A549 (cell line): Measurements from ENCODE around the gene NRXN3. TPM values are rescaled to one million over a fixed set of nuclear protein-coding genes. Genes with fewer than 3 reads are reported as not detected.

Source experiments
- ATAC-seq, 2 experiments: fragments of 200-7000 bp in 1 of 2; fragments of >200 bp in 1 of 2; cut with Nextera tagmentation in 1 of 2; cut with Tn5 transposase in 1 of 2; 3 replicates each; pipeline versions ENCODE4 v1.8.0 to v1.9.1; 2018 to 2020; ENCODE audit warnings: mild to moderate bottlenecking in 1 of 2, moderate library complexity in 1 of 2
- CTCF ChIA-PET: fragments of 300-600 bp; sonication (Branson Sonifier 250); formaldehyde crosslinking; extraction: SDS; loops from one replicate; lab custom pipeline; 2021; ENCODE audit warnings: antibody characterized with exemption, inconsistent platforms; lab: Yijun Ruan, JAX
- POLR2A ChIA-PET: fragments of 350-600 bp; formaldehyde crosslinking; extraction: SDS; loops from one replicate; lab custom pipeline; 2021; ENCODE audit warnings: antibody characterized with exemption, inconsistent platforms; lab: Yijun Ruan, JAX
- DNase-seq, 2 experiments: peaks; one replicate each; pipeline versions ENCODE4 v3.0.0 to v3.0.0-alpha.2; 2011 to 2016; ENCODE audit warnings: low read depth in 1 of 2, low spot score in 1 of 2
- FAIRE-seq: peaks from 2 replicates; lab custom pipeline; 2011; peaks lifted over from hg19 to GRCh38; lab: Jason Lieb, UNC
- H3K27ac ChIP-seq, 2 experiments: fragments of >200 bp; sonication (Bioruptor Twin); formaldehyde crosslinking; 3 replicates each; pipeline ENCODE4 v1.5.1; 2016 to 2017
- H3K4me1 ChIP-seq: fragments of >200 bp; sonication (Bioruptor Twin); formaldehyde crosslinking; 3 replicates; pipeline ENCODE4 v1.6.1; 2016
- H3K4me2 ChIP-seq: fragments of >200 bp; sonication (Bioruptor Twin); formaldehyde crosslinking; 3 replicates; pipeline ENCODE4 v1.6.1; 2016
- H3K4me3 ChIP-seq: fragments of >200 bp; sonication (Bioruptor Twin); formaldehyde crosslinking; 3 replicates; pipeline ENCODE4 v1.5.1; 2016
- H3K9me3 ChIP-seq: fragments of >200 bp; sonication (Bioruptor Twin); formaldehyde crosslinking; 3 replicates; pipeline ENCODE4 v1.6.1; 2016
- CBX2 ChIP-seq: fragments of 200-600 bp; sonication (generic); IDR thresholded peaks from 2 replicates; pipeline ENCODE4 v1.6.1; 2016; ENCODE audit warnings: low read depth, mild to moderate bottlenecking, borderline replicate concordance
- CEBPB ChIP-seq, 2 experiments: fragments of >200 bp in 1 of 2; sonication (Bioruptor Twin) in 1 of 2; formaldehyde crosslinking in 1 of 2; IDR thresholded peaks; 2 replicates each; pipeline ENCODE4 v1.6.1; 2012 to 2016
- CHD4 ChIP-seq: fragments of 200-600 bp; sonication (generic); IDR thresholded peaks from 2 replicates; pipeline ENCODE4 v1.6.1; 2016; ENCODE audit warnings: antibody characterized with exemption, mild to moderate bottlenecking, borderline replicate concordance
- EHMT2 ChIP-seq: fragments of 200-600 bp; sonication (generic); IDR thresholded peaks from 2 replicates; pipeline ENCODE4 v1.6.1; 2016; ENCODE audit warnings: antibody characterized with exemption, low read depth, mild to moderate bottlenecking, moderate library complexity
- FOSL2 ChIP-seq, 2 experiments: fragments of 450-650 bp in 1 of 2; fragments of >200 bp in 1 of 2; sonication (Bioruptor Twin) in 1 of 2; formaldehyde crosslinking; IDR thresholded peaks; 2 replicates each; pipeline versions ENCODE4 v1.5.0 to v1.6.1; 2016 to 2020; ENCODE audit warnings: mild to moderate bottlenecking in 1 of 2, moderate library complexity in 1 of 2
- FOXS1 ChIP-seq: fragments of 250-450 bp; sonication (Bioruptor Pico); IDR thresholded peaks from 2 replicates; pipeline ENCODE4 v1.5.0; 2020; ENCODE audit warnings: mild to moderate bottlenecking, moderate library complexity
- HDAC2 ChIP-seq: fragments of 200-600 bp; sonication (generic); IDR thresholded peaks from 2 replicates; pipeline ENCODE4 v1.6.1; 2016
- HOXA7 ChIP-seq: fragments of 250-450 bp; sonication (Bioruptor Pico); IDR thresholded peaks from 2 replicates; pipeline ENCODE4 v1.5.0; 2020; ENCODE audit warnings: mild to moderate bottlenecking, moderate library complexity
- MAFK ChIP-seq: fragments of 450-650 bp; IDR thresholded peaks from 2 replicates; pipeline ENCODE4 v1.6.1; 2014; ENCODE audit not compliant: partially characterized antibody
- MAZ ChIP-seq: fragments of 150-350 bp; IDR thresholded peaks from 2 replicates; pipeline ENCODE4 v1.6.1; 2014; ENCODE audit warnings: antibody characterized with exemption, low read depth, low read length, borderline replicate concordance
- NFE2L2 ChIP-seq: fragments of 150-350 bp; conservative IDR thresholded peaks from 2 replicates; pipeline ENCODE4 v1.6.1; 2014; ENCODE audit warnings: low read length
- PBX3 ChIP-seq: IDR thresholded peaks from 2 replicates; pipeline ENCODE4 v1.6.1; 2012
- PHF8 ChIP-seq: fragments of 200-600 bp; sonication (generic); IDR thresholded peaks from 2 replicates; pipeline ENCODE4 v1.6.1; 2016; ENCODE audit warnings: low read depth, mild to moderate bottlenecking, antibody characterized with exemption, moderate library complexity, borderline replicate concordance
- POLR2A ChIP-seq: IDR thresholded peaks from 2 replicates; pipeline ENCODE4 v1.6.1; 2012; ENCODE audit warnings: mild to moderate bottlenecking, low read length
- RARB ChIP-seq: fragments of 250-450 bp; sonication (Bioruptor Pico); IDR thresholded peaks from 2 replicates; pipeline ENCODE4 v1.8.0; 2021; ENCODE audit warnings: mild to moderate bottlenecking, moderate library complexity
- REST ChIP-seq: fragments of 200-600 bp; sonication (generic); IDR thresholded peaks from 2 replicates; pipeline ENCODE4 v1.6.1; 2016; ENCODE audit warnings: antibody characterized with exemption, mild to moderate bottlenecking, moderate library complexity
- RNF2 ChIP-seq: fragments of 200-600 bp; sonication (generic); IDR thresholded peaks from 2 replicates; pipeline ENCODE4 v1.6.1; 2016; ENCODE audit warnings: low read depth, mild to moderate bottlenecking, antibody characterized with exemption, moderate library complexity, borderline replicate concordance
- SMC3 ChIP-seq: fragments of >200 bp; sonication (Bioruptor Twin); formaldehyde crosslinking; IDR thresholded peaks from 3 replicates; pipeline ENCODE4 v1.6.1; 2018; ENCODE audit warnings: inconsistent platforms
- TFCP2L1 ChIP-seq: fragments of 250-450 bp; sonication (Bioruptor Pico); IDR thresholded peaks from 2 replicates; pipeline ENCODE4 v1.5.0; 2021; ENCODE audit warnings: mild to moderate bottlenecking
- ZSCAN20 ChIP-seq: fragments of 250-450 bp; sonication (Bioruptor Pico); IDR thresholded peaks from 2 replicates; pipeline ENCODE4 v1.8.0; 2022; ENCODE audit warnings: mild to moderate bottlenecking, moderate library complexity
- WGBS: methylation state at CpG from one replicate; pipeline ENCODE4 v1.1.6; 2017; ENCODE audit errors: missing lambda C conversion rate; 5-methylcytosine and 5-hydroxymethylcytosine counted together
- polyA plus RNA-seq, 4 experiments: library from polyadenylated mRNA; depleted of rRNA in 3 of 4; stranded (reverse); fragments of >200 nt; fragmentation: RNase III in 1 of 4; extraction: RNeasy Plus Mini Kit Qiagen cat#74134 plus additional on column Dnase treatment in 1 of 4; gene quantifications; 2 replicates in 3 of 4; 3 replicates in 1 of 4; pipeline ENCODE4 v1.2.3, GENCODE V29; 2011 to 2017
- TF ChIP-seq, protein P1 (sequence below): fragments of >200 bp; sonication (Bioruptor Twin); formaldehyde crosslinking; IDR thresholded peaks from 3 replicates; pipeline ENCODE4 v1.6.1; 2016

Gene NRXN3
- polyA plus RNA-seq, 2 of the 4 experiments (the other 2 are of a cell fraction) = 0.62 to 2.3 TPM

DNA sequence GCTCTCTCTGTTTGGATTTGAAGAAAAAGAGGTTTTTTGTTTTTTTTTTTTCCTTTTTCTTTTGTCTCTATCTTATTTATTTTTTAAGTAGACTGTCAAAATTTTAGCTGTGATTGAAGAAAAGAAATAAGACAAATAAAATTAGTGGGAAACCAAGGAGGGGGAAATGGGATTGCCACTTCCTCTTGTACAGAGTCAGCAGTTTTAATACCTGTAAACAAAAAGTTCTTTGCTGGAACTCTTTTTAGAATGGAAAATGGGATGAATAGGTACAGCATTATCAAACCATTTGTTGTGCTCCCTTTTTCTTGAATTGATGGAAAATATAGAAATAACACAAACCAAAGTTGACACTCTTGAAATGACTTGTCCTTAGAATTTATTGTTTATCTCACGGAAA, 1360.4 kb downstream of the NRXN3 start:
- ATAC-seq (no peak), FAIRE-seq (no peak), DNase-seq (no peak)
- Histone ChIP-seq H3K9me3 (no peaks in the 10 kb centered on the region), H3K27ac (no peak overlapping the region), H3K4me3 (no peak overlapping the region), H3K4me2 (no peak overlapping the region), H3K4me1 (no peaks in the 10 kb centered on the region)
- CTCF ChIA-PET = interaction anchor here (1.4 to 1.5 kb wide), 2 partner anchors 12 to 106 kb away, joined by 3 to 4 read pairs; no protein-coding TSS in a partner anchor
- TF ChIP-seq MAFK (peak; percentile 62), HOXA7 (no peak)
- WGBS = 88% methylated on average over 1 of the region's 1 CpG
- POLR2A ChIA-PET = no interaction called here

GRCh38 chr14:79534703-79535353, 1364.7 kb downstream of the NRXN3 start:
- H3K4me3 ChIP-seq = no peak overlapping the region
- H3K4me1 ChIP-seq = no peaks in the 10 kb centered on the region
- DNase-seq (no peak), ATAC-seq (no peak), FAIRE-seq (no peak)
- H3K27ac ChIP-seq = no peak overlapping the region
- TF ChIP-seq EHMT2 (no peak), NFE2L2 (no peak), SMC3 (no peak), CHD4 (no peak), PHF8 (no peak), CEBPB (IDR thresholded peaks at IDR 0.05) (no peak), RARB (no peak), FOSL2 (IDR thresholded peaks at IDR 0.05) (no peak), FOSL2 (CRISPR knock-in tag; IDR thresholded peaks at IDR 0.05) (no peak), PBX3 (no peak), REST (no peak), FOXS1 (CRISPR knock-in tag) (no peak), MAFK (no peak), MAZ (no peak), CBX2 (no peak), HDAC2 (no peak), POLR2A (no peak), TFCP2L1 (no peak), RNF2 (no peak), ZSCAN20 (CRISPR knock-in tag) (no peak)
- TF ChIP-seq, protein P1, sequence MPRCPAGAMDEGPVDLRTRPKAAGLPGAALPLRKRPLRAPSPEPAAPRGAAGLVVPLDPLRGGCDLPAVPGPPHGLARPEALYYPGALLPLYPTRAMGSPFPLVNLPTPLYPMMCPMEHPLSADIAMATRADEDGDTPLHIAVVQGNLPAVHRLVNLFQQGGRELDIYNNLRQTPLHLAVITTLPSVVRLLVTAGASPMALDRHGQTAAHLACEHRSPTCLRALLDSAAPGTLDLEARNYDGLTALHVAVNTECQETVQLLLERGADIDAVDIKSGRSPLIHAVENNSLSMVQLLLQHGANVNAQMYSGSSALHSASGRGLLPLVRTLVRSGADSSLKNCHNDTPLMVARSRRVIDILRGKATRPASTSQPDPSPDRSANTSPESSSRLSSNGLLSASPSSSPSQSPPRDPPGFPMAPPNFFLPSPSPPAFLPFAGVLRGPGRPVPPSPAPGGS = no peak
- ChIA-PET POLR2A (no interaction called here), CTCF (no interaction called here)
- H3K4me2 ChIP-seq = no peak overlapping the region
- H3K9me3 ChIP-seq = no peaks in the 10 kb centered on the region
- 54% methylated on average over 8 of the region's 8 CpGs for WGBS
